A375 (cell line): Measurements from ENCODE around the gene NDUFS3. TPM values are rescaled to one million over a fixed set of nuclear protein-coding genes. Genes with fewer than 3 reads are reported as not detected.

ENCODE experiments used
- small RNA-seq: library from RNA; depleted of rRNA; stranded (forward); fragments of <200 nt; gene quantifications from one replicate; pipeline ENCODE3, GENCODE V24; 2014
- total RNA-seq: library from RNA; depleted of rRNA; stranded (reverse); fragments of >200 nt; shearing (Covaris generic); gene quantifications from 2 replicates; pipeline ENCODE4 v1.2.3, GENCODE V29; 2014; rRNA removed

The NDUFS3 gene
- total RNA-seq = 132 and 135 TPM in 2 replicates

GRCh38 chr11:47578524-47579494 lies at the start of gene NDUFS3, which contains the start of gene KBTBD4:
TSS of gene NDUFS3 (plus strand) at chr11:47579074. CDS start at chr11:47579092, 18 bp downstream.
TSS of gene KBTBD4 (minus strand) at chr11:47578970. CDS start at chr11:47578951, 19 bp downstream.

DNA sequence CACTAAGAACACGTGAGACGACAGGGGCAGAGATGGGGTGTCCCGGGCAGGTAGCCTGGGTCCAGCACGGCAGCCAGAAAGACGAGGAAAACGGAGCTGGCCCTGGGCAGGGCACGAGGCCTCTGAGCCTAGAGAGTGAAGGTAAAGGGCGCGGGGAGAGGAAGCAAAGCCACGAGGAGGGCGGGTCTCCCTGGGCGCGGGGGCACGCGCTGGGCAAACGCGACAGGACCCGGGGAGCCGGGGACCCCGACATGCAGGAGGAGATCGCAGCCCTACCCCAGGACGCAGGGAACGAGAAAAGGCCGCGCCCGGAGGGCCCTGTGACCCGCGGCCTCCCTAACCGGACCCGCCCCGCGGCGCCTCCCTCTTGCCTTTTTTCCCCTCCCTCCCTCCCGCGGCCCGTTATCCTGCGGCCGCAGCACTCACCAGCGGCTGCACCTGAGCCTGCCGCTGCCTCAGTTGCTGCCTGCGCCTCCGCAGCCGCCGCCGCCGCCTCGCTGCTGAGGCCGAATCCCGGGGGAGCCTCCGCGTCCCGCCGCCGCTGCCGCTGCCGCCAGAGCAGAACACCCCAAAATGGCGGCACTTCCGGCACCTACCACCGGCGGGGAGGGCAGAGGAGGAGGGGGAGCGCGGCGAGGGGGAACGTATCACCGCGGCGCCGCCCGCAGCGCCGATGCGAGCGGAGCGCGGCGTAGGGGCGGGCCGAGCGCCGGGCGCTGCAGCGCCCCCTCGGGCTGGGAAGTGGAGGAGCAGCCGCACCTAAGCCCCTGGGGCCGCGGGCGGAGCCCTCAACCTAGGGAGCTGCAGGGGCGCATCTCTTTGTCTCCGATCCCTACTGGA lies 26.1 kb upstream of the NDUFS3 start, which contains the start of gene CELF1:
CELF1 (minus strand) TSS at position 567 of the 840 bp plus-strand sequence. CDS start 53,609 bp downstream, outside the sequence.

GRCh38 chr11:47565340-47566148 lies 13.3 kb upstream of the NDUFS3 start, which contains the start of gene PTPMT1:
TSS of gene PTPMT1 (plus strand) at chr11:47565599. CDS start at chr11:47565623, 24 bp downstream.

GRCh38 chr11:47586098-47586855 lies 7.4 kb downstream of the NDUFS3 start, which contains the start of gene FAM180B:
TSS of gene FAM180B (plus strand) at chr11:47586678. CDS start at chr11:47586769, 91 bp downstream.

GRCh38 chr11:47593934-47594855 lies 15.3 kb downstream of the NDUFS3 start, which contains the start of gene C1QTNF4:
TSS of gene C1QTNF4 (minus strand) at chr11:47594411. CDS start at chr11:47590810, 3,601 bp downstream.

Small RNAs within 50 kb of the gene (small RNA-seq; reads per million reads assigned to genes)
- gene RN7SL652P (not detected), gene RNU5E-10P (0.38 reads per million)

Other genes starting within 250 kb of the NDUFS3 start
- not detected in 2 replicates for gene MYBPC3, start 226.4 kb upstream of the NDUFS3 start, total RNA-seq
- gene SPI1, start 200.5 kb upstream of the NDUFS3 start, total RNA-seq = not detected in 2 replicates
- 48.1 and 53.2 TPM in 2 replicates for gene SLC39A13, start 170.5 kb upstream of the NDUFS3 start, total RNA-seq
- gene PSMC3, start 152.6 kb upstream of the NDUFS3 start, total RNA-seq = 263 and 283 TPM in 2 replicates
- 0.11 TPM in 1 of 2 replicates, not detected in the other for gene RAPSN, start 129.9 kb upstream of the NDUFS3 start, total RNA-seq
- 91.6 and 105 TPM in 2 replicates for gene CELF1, start 25.9 kb upstream of the NDUFS3 start, total RNA-seq
- gene PTPMT1, start 13.5 kb upstream of the NDUFS3 start, total RNA-seq = 170 and 178 TPM in 2 replicates
- gene KBTBD4, start 104 bp upstream of the NDUFS3 start, total RNA-seq = 20.7 and 25.5 TPM in 2 replicates
- gene FAM180B, start 7.6 kb downstream of the NDUFS3 start, total RNA-seq = 0.13 and 1.4 TPM in 2 replicates
- gene C1QTNF4, start 15.3 kb downstream of the NDUFS3 start, total RNA-seq = 0.11 TPM in 1 of 2 replicates, not detected in the other
- 64.9 and 92.9 TPM in 2 replicates for gene MTCH2, start 63.5 kb downstream of the NDUFS3 start, total RNA-seq
- 1.3 and 1.4 TPM in 2 replicates for gene AGBL2, start 136.3 kb downstream of the NDUFS3 start, total RNA-seq
- gene FNBP4, start 188.3 kb downstream of the NDUFS3 start, total RNA-seq = 57.5 and 59.6 TPM in 2 replicates